Mesendoderm (in vitro differentiated cells): Measurements from ENCODE around the gene SLC7A7.
"Not testable (repeated sequence)": the region's sequence is repeated elsewhere in the genome, so short reads cannot be mapped to it uniquely, and the experiment has no call there.

ENCODE experiments used
- DNase-seq: peaks from one replicate; pipeline ENCODE4 v3.0.0; 2013
- H2AK5ac ChIP-seq: 2 replicates; pipeline ENCODE4 v1.6.1; 2013; ENCODE audit warnings: low read length, inconsistent platforms
- H2BK120ac ChIP-seq: 2 replicates; pipeline ENCODE4 v1.6.1; 2013; ENCODE audit warnings: low read depth, mild to moderate bottlenecking, low read length, moderate library complexity, mixed read lengths
- H2BK15ac ChIP-seq: replicated peaks from 2 replicates; pipeline ENCODE4 v1.6.1; 2013; ENCODE audit warnings: low read depth, mild to moderate bottlenecking, moderate library complexity
- H2BK5ac ChIP-seq: 2 replicates; pipeline ENCODE4 v1.6.1; 2013; ENCODE audit warnings: low read length, inconsistent platforms
- H3K18ac ChIP-seq: 2 replicates; pipeline ENCODE4 v1.6.1; 2013; ENCODE audit warnings: mild to moderate bottlenecking, low read length, mixed read lengths
- H3K23ac ChIP-seq: one replicate; pipeline ENCODE4 v1.6.1; 2013; ENCODE audit warnings: low read length
- H3K27ac ChIP-seq: 2 replicates; pipeline ENCODE4 v1.5.1; 2013; ENCODE audit warnings: low read depth, mild to moderate bottlenecking, inconsistent platforms, low read length, moderate library complexity
- H3K27me3 ChIP-seq: 2 replicates; pipeline ENCODE4 v1.6.1; 2013; ENCODE audit warnings: low read length, control low read depth, mild to moderate bottlenecking, inconsistent platforms; ENCODE audit not compliant: insufficient read depth, poor library complexity
- H3K36me3 ChIP-seq: 2 replicates; pipeline ENCODE4 v1.6.1; 2013; ENCODE audit warnings: low read length, inconsistent platforms; ENCODE audit not compliant: control insufficient read depth, insufficient read depth
- H3K4ac ChIP-seq: one replicate; pipeline ENCODE4 v1.6.1; 2013; ENCODE audit warnings: low read depth, mild to moderate bottlenecking, low read length, moderate library complexity
- H3K4me1 ChIP-seq: 2 replicates; pipeline ENCODE4 v1.6.1; 2013; ENCODE audit warnings: low read depth, low read length, inconsistent platforms; ENCODE audit not compliant: control insufficient read depth
- H3K4me2 ChIP-seq: 2 replicates; pipeline ENCODE4 v1.6.1; 2013; ENCODE audit warnings: low read length
- H3K4me3 ChIP-seq: 2 replicates; pipeline ENCODE4 v1.5.1; 2013; ENCODE audit warnings: mild to moderate bottlenecking, low read length
- H3K56ac ChIP-seq: one replicate; pipeline ENCODE4 v1.6.1; 2013; ENCODE audit warnings: low read length
- H3K79me1 ChIP-seq: 2 replicates; pipeline ENCODE4 v1.6.1; 2013; ENCODE audit warnings: low read length, inconsistent platforms
- H3K79me2 ChIP-seq: 2 replicates; pipeline ENCODE4 v1.6.1; 2013; ENCODE audit warnings: mild to moderate bottlenecking, low read length; ENCODE audit not compliant: control insufficient read depth, insufficient read depth
- H3K9ac ChIP-seq: 2 replicates; pipeline ENCODE4 v1.6.1; 2013; ENCODE audit warnings: low read length, inconsistent platforms
- H4K5ac ChIP-seq: one replicate; pipeline ENCODE4 v1.6.1; 2013; ENCODE audit warnings: low read length
- H4K8ac ChIP-seq: one replicate; pipeline ENCODE4 v1.6.1; 2013; ENCODE audit warnings: low read depth, mild to moderate bottlenecking, control low read depth, low read length, moderate library complexity
- WGBS: extraction: QIAGEN DNeasy Blood & Tissue Kit; methylation state at CpG from one replicate; pipeline ENCODE4 v1.1.7; 2013; ENCODE audit warnings: low lambda C conversion rate, missing lambda C conversion rate; ENCODE audit not compliant: insufficient coverage; ENCODE audit errors: extremely low coverage; 5-methylcytosine and 5-hydroxymethylcytosine counted together

The SLC7A7 gene

GRCh38 chr14:22786685-22787084, 28.6 kb downstream of the SLC7A7 start:
- no peak overlapping the region for H3K27ac ChIP-seq
- H2BK5ac ChIP-seq: no peak overlapping the region
- H2BK120ac ChIP-seq: no peak overlapping the region
- no peak overlapping the region for H4K5ac ChIP-seq
- no peaks in the 10 kb centered on the region for H3K79me2 ChIP-seq
- H3K4ac ChIP-seq: no peak overlapping the region
- no peak overlapping the region for H3K4me3 ChIP-seq
- no peak for DNase-seq
- H3K36me3 ChIP-seq: no peaks in the 10 kb centered on the region
- no peak overlapping the region for H3K18ac ChIP-seq
- no CpG with 5 or more reads among the region's 4 CpGs for WGBS
- H2AK5ac ChIP-seq: no peak overlapping the region
- no peak overlapping the region for H3K9ac ChIP-seq
- no peaks in the 10 kb centered on the region for H3K79me1 ChIP-seq
- no peak overlapping the region for H3K56ac ChIP-seq
- H3K23ac ChIP-seq: no peak overlapping the region
- no peaks in the 10 kb centered on the region for H3K27me3 ChIP-seq
- H2BK15ac ChIP-seq: no peak overlapping the region
- H3K4me1 ChIP-seq: no peaks in the 10 kb centered on the region
- H3K4me2 ChIP-seq: no peak overlapping the region
- H4K8ac ChIP-seq: no peak overlapping the region

GRCh38 chr14:22781301-22781991, 33.8 kb downstream of the SLC7A7 start:
- Histone ChIP-seq H3K4me2 (no peak overlapping the region), H3K4me3 (no peak overlapping the region), H4K5ac (no peak overlapping the region), H3K79me1 (no peaks in the 10 kb centered on the region), H3K9ac (no peak overlapping the region), H3K36me3 (no peaks in the 10 kb centered on the region), H3K4ac (no peak overlapping the region), H3K27ac (no peak overlapping the region), H2BK5ac (no peak overlapping the region), H3K18ac (no peak overlapping the region), H2BK120ac (no peak overlapping the region), H4K8ac (no peak overlapping the region), H3K4me1 (no peaks in the 10 kb centered on the region), H3K79me2 (no peaks in the 10 kb centered on the region), H2AK5ac (peak overlapping the region; percentile 6), H3K27me3 (no peaks in the 10 kb centered on the region), H3K23ac (no peak overlapping the region), H3K56ac (peak overlapping the region; percentile 62), H2BK15ac (no peak overlapping the region)
- WGBS: no CpG with 5 or more reads among the region's 1 CpG
- no peak for DNase-seq

GRCh38 chr14:22780941-22781300, 34.3 kb downstream of the SLC7A7 start:
- no CpG with 5 or more reads among the region's 5 CpGs for WGBS
- Histone ChIP-seq H2AK5ac (peak overlapping the region; percentile 6), H3K4me1 (no peaks in the 10 kb centered on the region), H3K23ac (no peak overlapping the region), H3K79me1 (no peaks in the 10 kb centered on the region), H3K36me3 (no peaks in the 10 kb centered on the region), H3K9ac (no peak overlapping the region), H3K4ac (no peak overlapping the region), H3K4me2 (no peak overlapping the region), H3K4me3 (no peak overlapping the region), H4K8ac (no peak overlapping the region), H3K56ac (peak overlapping the region; percentile 62), H2BK120ac (no peak overlapping the region), H2BK15ac (no peak overlapping the region), H3K27ac (no peak overlapping the region), H3K79me2 (no peaks in the 10 kb centered on the region), H4K5ac (no peak overlapping the region), H3K18ac (no peak overlapping the region), H3K27me3 (no peaks in the 10 kb centered on the region), H2BK5ac (no peak overlapping the region)
- DNase-seq: no peak

- H3K4me2 ChIP-seq: no peak overlapping the region
- no peaks in the 10 kb centered on the region for H3K79me1 ChIP-seq
- H4K8ac ChIP-seq: no peak overlapping the region
- no peak overlapping the region for H3K4ac ChIP-seq
- peak; percentile 31 for DNase-seq
- H3K27ac ChIP-seq: no peak overlapping the region
- H3K9ac ChIP-seq: no peak overlapping the region
- no peak overlapping the region for H2AK5ac ChIP-seq
- peak overlapping the region; percentile 4 for H3K56ac ChIP-seq
- H3K4me3 ChIP-seq: no peak overlapping the region
- no peaks in the 10 kb centered on the region for H3K36me3 ChIP-seq
- H3K18ac ChIP-seq: no peak overlapping the region
- no peak overlapping the region for H3K23ac ChIP-seq
- no CpG with 5 or more reads among the region's 2 CpGs for WGBS
- H4K5ac ChIP-seq: no peak overlapping the region
- no peaks in the 10 kb centered on the region for H3K27me3 ChIP-seq
- H3K4me1 ChIP-seq: no peaks in the 10 kb centered on the region
- no peak overlapping the region for H2BK120ac ChIP-seq
- no peak overlapping the region for H2BK15ac ChIP-seq
- H3K79me2 ChIP-seq: no peaks in the 10 kb centered on the region
- no peak overlapping the region for H2BK5ac ChIP-seq
These were observed 35.0 kb downstream of the SLC7A7 start for GRCh38 chr14:22780105-22780679.

GRCh38 chr14:22778084-22778483, 37.2 kb downstream of the SLC7A7 start:
- no peak overlapping the region for H3K27ac ChIP-seq
- no peak overlapping the region for H4K5ac ChIP-seq
- no peak overlapping the region for H3K23ac ChIP-seq
- no peaks in the 10 kb centered on the region for H3K27me3 ChIP-seq
- H3K4me2 ChIP-seq: no peak overlapping the region
- no peak overlapping the region for H2AK5ac ChIP-seq
- no peaks in the 10 kb centered on the region for H3K79me1 ChIP-seq
- no peak overlapping the region for H3K4ac ChIP-seq
- no peak overlapping the region for H4K8ac ChIP-seq
- no peaks in the 10 kb centered on the region for H3K36me3 ChIP-seq
- H3K56ac ChIP-seq: no peak overlapping the region
- H3K4me3 ChIP-seq: no peak overlapping the region
- DNase-seq: no peak
- no peak overlapping the region for H3K9ac ChIP-seq
- no peak overlapping the region for H3K18ac ChIP-seq
- no peak overlapping the region for H2BK120ac ChIP-seq
- H2BK5ac ChIP-seq: no peak overlapping the region
- WGBS: no CpG with 5 or more reads among the region's 2 CpGs
- no peaks in the 10 kb centered on the region for H3K79me2 ChIP-seq
- no peak overlapping the region for H2BK15ac ChIP-seq
- H3K4me1 ChIP-seq: no peaks in the 10 kb centered on the region

GRCh38 chr14:22776849-22777248, 38.4 kb downstream of the SLC7A7 start:
- H2AK5ac ChIP-seq, H3K18ac ChIP-seq, H3K4me1 ChIP-seq, H3K23ac ChIP-seq, H2BK15ac ChIP-seq, H3K9ac ChIP-seq, H3K56ac ChIP-seq, H2BK5ac ChIP-seq, H3K79me2 ChIP-seq, H3K36me3 ChIP-seq, DNase-seq, H4K5ac ChIP-seq, H2BK120ac ChIP-seq, H3K79me1 ChIP-seq, H3K4me2 ChIP-seq, H3K4me3 ChIP-seq, H3K27ac ChIP-seq, H3K4ac ChIP-seq, H4K8ac ChIP-seq, H3K27me3 ChIP-seq: not testable (repeated sequence)
- WGBS: no CpG with 5 or more reads among the region's 8 CpGs
